Activated T-cell treated with anti-CD3 and anti-CD28 coated beads, Interleukin-2, amount 50 U/mL, for 72 hours (primary cell): Measurements from ENCODE around the gene IFITM2. TPM values are rescaled to one million over a fixed set of nuclear protein-coding genes. Genes with fewer than 3 reads are reported as not detected.
"Not testable (repeated sequence)": the region's sequence is repeated elsewhere in the genome, so short reads cannot be mapped to it uniquely, and the experiment has no call there.

ENCODE experiments used
- ATAC-seq, 2 donors: fragments of 150-1000 bp; cut with Tn5 transposase; replicated peaks in 1 of 2; 2 replicates each; pipeline ENCODE4 v1.10.0; 2021; ENCODE audit warnings: moderate library complexity in 2 of 2, mild to moderate bottlenecking in 1 of 2
- DNase-seq, 2 donors: peaks; one replicate each; pipeline ENCODE4 v3.0.0; 2021 to 2022; ENCODE audit warnings: mixed read lengths in 1 of 2
- H3K27ac Mint-ChIP-seq: one replicate; pipeline ENCODE4 v1.8.0; 2022; ENCODE audit warnings: mild to moderate bottlenecking, moderate library complexity, mixed read lengths
- H3K27me3 Mint-ChIP-seq: one replicate; pipeline ENCODE4 v1.8.0; 2022; ENCODE audit warnings: low read depth, mixed read lengths
- H3K36me3 Mint-ChIP-seq, 2 donors: one replicate each; pipeline ENCODE4 v1.8.0; 2022; ENCODE audit warnings: mixed read lengths in 2 of 2, mild to moderate bottlenecking in 1 of 2; ENCODE audit not compliant: insufficient read depth in 2 of 2
- H3K4me1 Mint-ChIP-seq: one replicate; pipeline ENCODE4 v1.8.0; 2022; ENCODE audit warnings: low read depth, mixed read lengths
- H3K4me3 Mint-ChIP-seq, 2 donors: one replicate each; pipeline ENCODE4 v1.8.0; 2022; ENCODE audit warnings: mild to moderate bottlenecking in 2 of 2, mixed read lengths in 2 of 2, moderate library complexity in 2 of 2
- H3K9me3 Mint-ChIP-seq, 2 donors: one replicate each; pipeline ENCODE4 v1.8.0; 2022; ENCODE audit warnings: mixed read lengths in 2 of 2
- total RNA-seq, 2 donors: library from RNA; stranded (reverse); gene quantifications; one replicate each; pipeline ENCODE4 v1.2.3, GENCODE V29; 2022

Gene IFITM2
- total RNA-seq, 2 donors from 2014 or later, result 542 to 639 TPM

DNA sequence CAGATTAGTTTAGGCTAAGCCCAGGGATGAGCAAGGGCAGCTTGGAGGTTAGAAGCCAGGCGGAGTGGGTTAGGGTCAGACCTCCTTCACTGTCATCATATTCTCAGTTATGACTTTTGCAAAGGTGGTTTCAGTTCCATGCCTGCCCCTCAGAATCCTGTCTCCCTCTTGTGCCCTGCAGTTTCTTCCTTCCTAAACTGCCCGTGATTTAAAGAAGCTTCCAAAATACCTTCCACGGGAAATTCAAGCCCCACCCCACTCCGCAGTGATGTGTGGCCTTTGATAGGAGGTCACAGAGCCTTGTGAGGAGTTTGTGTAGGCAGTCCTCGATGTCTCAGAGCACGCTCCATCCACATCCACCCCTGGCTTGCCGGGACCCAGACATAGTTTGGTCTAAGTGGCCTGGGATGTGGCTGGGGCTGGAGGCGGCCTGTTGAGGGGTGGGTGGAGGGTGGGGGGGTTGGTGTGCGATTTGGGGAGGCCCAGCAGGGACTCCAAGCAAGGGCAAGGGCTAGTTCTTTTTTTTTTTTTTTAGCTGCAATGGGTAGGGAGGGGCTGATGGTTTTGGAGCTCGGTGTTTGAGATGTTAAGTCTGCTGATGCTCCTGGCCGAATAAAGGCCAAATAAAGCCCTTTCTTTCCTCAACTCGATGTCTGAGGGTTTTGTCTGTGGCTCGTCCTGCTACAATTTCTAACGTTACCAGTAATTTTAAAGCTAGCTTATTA, 4.6 kb downstream of the IFITM2 start:
- Mint-ChIP-seq H3K4me1 (peaks cover 44% of the 10 kb centered on the region), H3K36me3 (peaks cover 21 to 22% of the 10 kb centered on the region in 2 donors), H3K4me3 (peak overlapping the region; percentile 89 to 92), H3K27ac (peak overlapping the region; percentile 96), H3K27me3 (no peaks in the 10 kb centered on the region), H3K9me3 (no peaks in the 10 kb centered on the region)
- ATAC-seq (peak; percentile 12 to 18), DNase-seq (peak in 1 of 2 donors; percentile 63)

DNA sequence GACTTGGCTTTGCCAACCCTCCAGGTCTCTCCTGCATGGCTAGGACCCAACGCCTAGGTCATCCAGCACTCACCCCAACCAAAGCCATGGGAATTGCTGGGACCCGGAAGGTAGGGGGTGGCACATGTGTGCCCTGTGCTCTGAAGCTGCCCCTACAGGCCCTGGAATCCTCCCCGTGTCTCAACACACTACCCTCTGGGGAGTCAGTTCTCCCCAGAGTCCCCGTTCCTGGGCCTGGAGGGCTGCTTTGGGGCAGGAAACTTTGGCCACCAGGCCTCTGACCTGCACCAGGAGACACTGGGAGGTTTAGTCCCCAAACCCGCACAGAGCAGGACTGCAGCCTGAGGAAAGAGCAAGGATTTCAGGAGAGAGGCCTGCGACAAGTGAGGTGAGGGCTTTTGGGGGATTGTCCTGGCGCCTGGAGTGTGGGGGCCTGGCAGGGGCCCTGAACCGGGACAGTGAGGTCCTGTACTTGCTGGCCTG, 5.7 kb downstream of the IFITM2 start:
- H3K27ac Mint-ChIP-seq, result peak overlapping the region; percentile 96
- H3K36me3 Mint-ChIP-seq, result peaks cover 17 to 18% of the 10 kb centered on the region in 2 donors
- DNase-seq (no peak), ATAC-seq (no peak)
- H3K4me3 Mint-ChIP-seq, result peak overlapping the region; percentile 89 to 92
- H3K9me3 Mint-ChIP-seq, result no peaks in the 10 kb centered on the region
- no peaks in the 10 kb centered on the region for H3K27me3 Mint-ChIP-seq
- H3K4me1 Mint-ChIP-seq, result peaks cover 44% of the 10 kb centered on the region

DNA sequence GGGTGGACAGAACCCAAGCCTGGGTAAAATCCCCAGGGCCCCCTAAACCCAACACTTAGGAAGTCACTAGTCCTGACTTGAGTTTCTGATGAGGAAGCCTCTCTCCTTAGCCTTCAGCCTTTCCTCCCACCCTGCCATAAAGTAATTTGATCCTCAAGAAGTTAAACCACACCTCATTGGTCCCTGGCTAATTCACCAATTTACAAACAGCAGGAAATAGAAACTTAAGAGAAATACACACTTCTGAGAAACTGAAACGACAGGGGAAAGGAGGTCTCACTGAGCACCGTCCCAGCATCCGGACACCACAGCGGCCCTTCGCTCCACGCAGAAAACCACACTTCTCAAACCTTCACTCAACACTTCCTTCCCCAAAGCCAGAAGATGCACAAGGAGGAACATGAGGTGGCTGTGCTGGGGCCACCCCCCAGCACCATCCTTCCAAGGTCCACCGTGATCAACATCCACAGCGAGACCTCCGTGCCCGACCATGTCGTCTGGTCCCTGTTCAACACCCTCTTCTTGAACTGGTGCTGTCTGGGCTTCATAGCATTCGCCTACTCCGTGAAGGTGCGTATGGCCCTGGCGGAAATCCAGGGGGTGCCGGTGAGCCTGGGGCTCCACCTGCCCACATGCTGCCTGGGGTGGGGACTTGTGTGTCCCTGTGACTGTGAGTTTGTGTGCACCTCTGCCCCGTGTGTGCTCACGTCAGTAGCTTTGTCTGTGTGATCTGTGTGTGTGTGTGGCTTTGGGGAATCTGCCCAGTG, 6.4 kb downstream of the IFITM2 start, which contains the start of gene IFITM1:
IFITM1 (plus strand) TSS at position 254 of the 767 bp plus-strand sequence; CDS start at position 385, 131 bp downstream.
- ATAC-seq (peak; percentile 44 to 59), DNase-seq (peak; percentile 73)
- Mint-ChIP-seq H3K4me3 (peak within 1 kb of the TSS; percentile 89 to 92), H3K9me3 (no peaks in the 10 kb centered on the region), H3K27ac (peak within 1 kb of the TSS; percentile 96), H3K4me1 (peaks cover 41% of the 10 kb centered on the region), H3K27me3 (no peaks in the 10 kb centered on the region), H3K36me3 (peaks cover 15 to 16% of the 10 kb centered on the region in 2 donors)

DNA sequence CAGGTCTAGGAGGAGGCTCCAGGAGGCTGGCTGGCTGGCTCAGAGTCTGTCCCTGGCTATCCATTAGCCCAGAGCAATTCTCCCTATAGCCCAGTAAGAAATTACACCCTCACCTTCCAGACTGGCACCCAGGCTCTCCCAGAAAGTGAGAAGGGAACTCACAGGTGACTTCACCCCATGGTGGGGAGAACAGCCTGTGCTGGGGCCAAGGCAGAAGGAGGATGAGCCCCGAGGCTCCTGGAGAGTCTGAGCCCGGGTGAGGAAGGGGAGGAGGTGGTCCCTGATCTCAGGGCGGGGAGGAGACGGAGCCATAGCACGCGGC, 6.9 kb downstream of the IFITM2 start:
- not testable (repeated sequence) for DNase-seq, H3K9me3 Mint-ChIP-seq, H3K27me3 Mint-ChIP-seq
- H3K4me3 Mint-ChIP-seq, result peak overlapping the region; percentile 89 to 92
- peak in 1 of 2 donors; percentile 6 for ATAC-seq
- H3K27ac Mint-ChIP-seq, result peak overlapping the region; percentile 96
- H3K4me1 Mint-ChIP-seq, result peaks cover 38% of the 10 kb centered on the region
- peaks cover 10 to 12% of the 10 kb centered on the region in 2 donors for H3K36me3 Mint-ChIP-seq

DNA sequence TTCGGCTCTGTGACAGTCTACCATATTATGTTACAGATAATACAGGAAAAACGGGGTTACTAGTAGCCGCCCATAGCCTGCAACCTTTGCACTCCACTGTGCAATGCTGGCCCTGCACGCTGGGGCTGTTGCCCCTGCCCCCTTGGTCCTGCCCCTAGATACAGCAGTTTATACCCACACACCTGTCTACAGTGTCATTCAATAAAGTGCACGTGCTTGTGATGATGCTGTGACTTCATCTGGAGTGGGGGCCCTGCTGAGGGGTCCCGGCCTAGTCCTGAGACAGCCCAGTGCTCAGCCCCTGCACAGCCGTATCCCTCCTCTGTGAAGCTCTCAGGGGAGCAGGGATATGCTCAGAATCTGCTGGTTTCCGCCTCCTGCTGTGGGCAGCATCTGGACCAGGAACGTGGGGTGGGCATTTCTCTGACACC, 7.5 kb downstream of the IFITM2 start:
- peak in 1 of 2 donors; percentile 11 for ATAC-seq
- H3K27me3 Mint-ChIP-seq, result no peaks in the 10 kb centered on the region
- H3K4me3 Mint-ChIP-seq, result peak overlapping the region; percentile 89 to 92
- no peak for DNase-seq
- peaks cover 8 to 14% of the 10 kb centered on the region in 2 donors for H3K36me3 Mint-ChIP-seq
- H3K4me1 Mint-ChIP-seq, result peaks cover 39% of the 10 kb centered on the region
- H3K27ac Mint-ChIP-seq, result peak overlapping the region; percentile 82
- no peaks in the 10 kb centered on the region for H3K9me3 Mint-ChIP-seq

DNA sequence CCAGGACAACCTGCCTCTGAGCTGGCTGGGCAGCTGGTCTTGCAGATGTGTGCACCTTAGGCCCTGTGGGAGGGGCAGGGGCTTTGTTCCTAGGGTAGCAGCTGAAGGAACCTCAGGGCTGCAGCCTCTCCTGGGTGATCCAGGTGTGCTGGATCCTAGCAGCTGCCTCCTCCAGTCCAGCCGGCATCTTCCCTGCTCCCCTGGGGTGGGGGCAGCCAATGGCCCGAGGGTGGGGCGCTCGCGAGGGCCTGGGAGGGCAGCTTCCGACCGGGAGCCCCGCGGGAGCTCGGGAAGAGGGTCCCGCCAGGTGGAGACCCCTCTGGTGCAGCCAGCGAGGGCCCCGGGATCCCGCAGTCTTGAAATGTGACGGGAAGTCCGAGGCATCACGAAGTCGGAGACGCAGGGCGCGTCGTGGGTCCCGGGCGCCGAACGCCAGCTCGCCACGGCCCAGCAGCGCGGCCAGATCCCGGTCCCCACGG, 7.9 kb downstream of the IFITM2 start:
- no peaks in the 10 kb centered on the region for H3K9me3 Mint-ChIP-seq
- H3K4me3 Mint-ChIP-seq, result peak overlapping the region; percentile 89 to 92
- H3K27ac Mint-ChIP-seq, result peak overlapping the region; percentile 82
- H3K4me1 Mint-ChIP-seq, result peaks cover 44% of the 10 kb centered on the region
- peaks cover 8 to 16% of the 10 kb centered on the region in 2 donors for H3K36me3 Mint-ChIP-seq
- H3K27me3 Mint-ChIP-seq, result no peaks in the 10 kb centered on the region
- DNase-seq, result no peak
- ATAC-seq, result no peak

DNA sequence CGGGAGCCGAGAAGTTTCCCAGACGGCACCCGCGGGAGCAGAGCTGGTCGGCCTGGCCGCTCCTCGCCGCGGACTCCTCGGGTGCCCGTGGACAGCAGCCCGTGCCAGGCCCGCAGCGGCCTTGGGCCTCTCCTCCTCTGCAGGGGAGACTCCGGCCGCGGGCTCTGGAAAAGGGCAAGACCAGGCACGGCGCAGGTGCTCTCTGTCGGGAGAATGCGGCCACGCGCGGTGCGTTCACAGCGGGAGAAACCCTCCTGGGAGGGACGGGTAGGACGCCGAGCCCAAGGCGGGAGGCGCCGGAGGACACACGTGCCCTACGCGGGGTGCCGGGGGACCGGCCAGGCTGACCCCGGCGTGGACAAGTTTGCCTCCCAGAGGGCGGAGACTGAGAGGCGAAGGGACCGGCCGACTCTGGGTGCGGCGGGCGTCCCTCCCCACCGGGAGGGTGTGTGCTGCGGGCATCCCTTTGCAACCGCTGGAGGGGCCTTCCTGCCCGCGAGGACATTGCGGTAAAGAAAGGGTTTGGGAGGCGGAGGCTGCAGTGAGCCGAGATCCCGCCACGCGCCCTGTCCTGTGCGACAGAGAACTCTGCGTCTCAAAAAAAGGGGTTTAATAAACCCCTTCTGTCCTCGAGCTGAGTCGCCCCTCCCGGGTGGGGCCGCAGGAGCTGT, 8.6 kb downstream of the IFITM2 start:
- peak; percentile 56 to 70 for DNase-seq
- Mint-ChIP-seq H3K27me3 (no peaks in the 10 kb centered on the region), H3K4me1 (peaks cover 47% of the 10 kb centered on the region), H3K27ac (peak overlapping the region; percentile 99), H3K9me3 (no peaks in the 10 kb centered on the region), H3K36me3 (peaks cover 8 to 16% of the 10 kb centered on the region in 2 donors), H3K4me3 (peak overlapping the region; percentile 82 to 89)
- ATAC-seq, result no peak

DNA sequence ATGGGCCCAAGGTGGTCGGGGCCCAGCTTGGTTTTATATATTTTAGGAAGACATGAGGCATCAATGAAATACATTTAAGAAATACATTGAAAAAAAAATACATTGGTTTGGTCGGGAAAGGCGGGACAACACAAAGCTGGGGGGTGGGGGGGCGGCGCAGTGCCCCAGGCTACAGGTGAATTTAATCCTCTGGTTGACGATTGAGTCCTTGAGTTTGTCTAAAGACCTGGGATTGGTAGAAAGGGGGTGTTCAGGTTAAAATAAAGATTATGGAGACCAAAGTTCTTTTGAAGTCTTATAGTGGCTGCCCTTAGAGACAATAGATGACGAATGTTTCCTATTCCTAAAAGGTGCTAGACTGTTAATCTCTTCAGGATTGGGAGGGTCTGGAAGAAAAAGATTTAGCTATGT, 9.3 kb downstream of the IFITM2 start:
- DNase-seq (no peak), ATAC-seq (no peak)
- H3K36me3 Mint-ChIP-seq, result peaks cover 8 to 16% of the 10 kb centered on the region in 2 donors
- H3K27me3 Mint-ChIP-seq, result no peaks in the 10 kb centered on the region
- H3K27ac Mint-ChIP-seq, result peak overlapping the region; percentile 99
- H3K4me1 Mint-ChIP-seq, result peaks cover 44% of the 10 kb centered on the region
- no peaks in the 10 kb centered on the region for H3K9me3 Mint-ChIP-seq
- peak overlapping the region; percentile 82 to 89 for H3K4me3 Mint-ChIP-seq

DNA sequence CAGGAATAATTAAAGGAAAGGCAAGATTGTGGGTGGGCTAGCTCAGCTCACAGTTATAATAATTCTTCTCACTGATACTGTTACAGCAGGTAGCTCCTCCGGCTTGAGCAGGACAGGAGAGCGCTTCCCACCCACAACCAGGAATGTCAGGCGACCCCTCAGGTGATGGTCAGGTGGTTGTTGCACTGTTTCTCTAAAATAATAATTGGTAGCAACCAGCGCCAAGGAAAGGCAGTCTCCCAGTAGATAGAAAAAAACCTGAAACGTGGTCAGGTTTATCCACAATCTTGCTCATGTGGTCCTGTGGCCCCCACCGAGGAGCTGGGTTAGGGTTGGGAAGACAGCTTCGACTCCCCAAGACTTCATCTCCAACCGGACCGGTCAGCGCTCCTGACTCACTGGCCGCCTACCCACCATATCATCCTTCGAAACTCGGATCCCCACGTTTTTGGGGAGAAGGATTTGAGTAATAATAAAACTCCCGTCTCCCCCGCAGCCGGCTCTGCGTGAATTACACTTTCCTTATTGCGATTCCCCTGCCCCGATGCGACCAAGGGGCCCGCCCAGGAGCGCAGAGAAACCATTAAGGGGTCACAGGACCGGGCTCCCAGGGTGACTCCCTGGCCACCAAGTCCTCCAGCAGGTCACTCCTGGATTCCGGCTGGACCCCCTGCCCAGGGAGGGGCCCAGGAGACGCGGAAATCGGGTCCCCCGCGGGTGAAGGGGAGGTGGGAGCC, 10.2 kb downstream of the IFITM2 start:
- DNase-seq, H3K27me3 Mint-ChIP-seq, H3K9me3 Mint-ChIP-seq: not testable (repeated sequence)
- peaks cover 8 to 16% of the 10 kb centered on the region in 2 donors for H3K36me3 Mint-ChIP-seq
- H3K4me3 Mint-ChIP-seq, result peak overlapping the region; percentile 82 to 89
- peaks cover 38% of the 10 kb centered on the region for H3K4me1 Mint-ChIP-seq
- H3K27ac Mint-ChIP-seq, result peak overlapping the region; percentile 99
- ATAC-seq, result peak in 1 of 2 donors; percentile 2

DNA sequence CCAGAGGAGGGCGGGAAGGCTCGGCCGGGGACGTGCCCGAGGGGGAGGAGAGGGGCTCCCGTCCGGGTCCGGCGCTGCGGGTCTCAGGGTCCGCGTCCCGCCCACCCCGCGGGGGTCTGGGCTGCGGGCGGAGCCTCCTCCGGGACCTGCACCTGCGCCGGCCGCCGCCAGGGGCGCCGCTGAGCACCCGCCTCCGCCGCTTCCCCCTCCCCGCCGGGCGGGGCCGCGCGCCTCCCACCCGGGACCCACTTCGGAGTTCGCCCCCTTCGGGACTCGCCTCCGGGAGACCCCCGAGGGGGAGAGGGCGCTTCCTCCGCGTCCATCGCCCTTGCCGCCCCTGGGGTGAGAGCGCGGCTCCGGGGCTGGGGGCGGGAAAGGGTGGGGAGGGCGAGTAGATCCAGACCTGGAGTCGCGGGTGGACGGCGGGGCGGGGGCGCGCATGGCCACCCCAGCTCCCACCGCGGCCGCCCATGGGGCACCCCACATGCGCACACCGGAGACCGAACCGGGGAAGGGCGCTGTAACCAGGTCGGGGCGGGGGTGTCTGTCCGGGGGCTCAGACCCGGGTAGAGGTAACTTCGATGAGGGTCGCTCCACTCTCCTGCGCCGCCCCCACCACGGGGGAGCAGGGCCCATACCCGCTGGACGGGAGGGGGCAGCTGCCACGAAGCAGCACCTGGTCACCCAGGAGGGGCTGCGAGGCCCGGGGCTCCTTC, 10.9 kb downstream of the IFITM2 start:
- Mint-ChIP-seq H3K4me3 (peak overlapping the region in 1 of 2 donors; percentile 82), H3K4me1 (peaks cover 33% of the 10 kb centered on the region), H3K36me3 (peaks cover 8 to 16% of the 10 kb centered on the region in 2 donors)
- not testable (repeated sequence) for H3K27ac Mint-ChIP-seq, H3K27me3 Mint-ChIP-seq, H3K9me3 Mint-ChIP-seq, DNase-seq
- ATAC-seq, result peak; percentile 16 to 20

DNA sequence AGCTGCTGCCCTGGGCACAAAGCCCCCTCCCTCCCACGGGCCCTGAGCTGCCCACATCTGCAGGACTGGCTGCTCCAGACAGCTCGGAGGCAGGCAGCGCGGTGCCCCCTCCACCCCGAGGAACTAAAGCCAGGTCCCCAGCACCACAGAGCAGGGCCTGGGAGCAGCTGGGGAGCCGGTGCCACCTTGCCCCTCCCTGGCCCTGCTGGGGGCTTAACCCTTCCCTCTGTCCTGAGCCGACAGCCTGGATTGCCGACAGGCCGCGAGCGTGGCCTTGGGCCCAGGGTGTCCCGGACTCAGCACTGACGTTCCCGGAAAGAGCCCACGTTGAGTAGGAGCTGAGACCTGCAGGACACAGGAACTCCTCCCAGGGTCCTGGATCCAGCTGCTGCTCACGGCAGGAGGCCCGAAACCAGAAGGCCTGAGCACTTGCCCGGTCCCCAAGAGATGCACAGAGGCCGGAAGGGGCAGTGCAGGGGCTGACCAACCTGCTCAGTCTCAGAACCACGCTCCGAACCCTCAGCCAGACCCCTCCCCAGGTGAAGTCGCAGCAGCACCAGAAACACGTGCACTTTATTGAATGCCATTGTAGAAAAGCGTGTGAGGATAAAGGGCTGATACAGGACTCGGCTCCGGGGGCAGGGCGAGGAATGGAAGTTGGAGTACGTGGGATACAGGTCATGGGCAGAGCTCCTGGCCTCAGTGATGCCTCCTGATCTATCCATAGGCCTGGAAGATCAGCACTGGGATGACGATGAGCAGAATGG, 11.7 kb downstream of the IFITM2 start:
- peak; percentile 4 to 5 for ATAC-seq
- peaks cover 6 to 13% of the 10 kb centered on the region in 2 donors for H3K36me3 Mint-ChIP-seq
- H3K9me3 Mint-ChIP-seq, H3K27me3 Mint-ChIP-seq, DNase-seq: not testable (repeated sequence)
- H3K27ac Mint-ChIP-seq, result peak overlapping the region; percentile 89
- H3K4me3 Mint-ChIP-seq, result peak overlapping the region; percentile 82 to 88
- peaks cover 40% of the 10 kb centered on the region for H3K4me1 Mint-ChIP-seq
